CD14-positive monocyte (primary cell): ENCODE results near the gene GRIN2B. TPM values are rescaled to one million over a fixed set of nuclear protein-coding genes. Genes with fewer than 3 reads are reported as not detected.

Source experiments
- DNase-seq, 3 donors: peaks; one replicate each; pipeline ENCODE4 v3.0.0-alpha.2; 2011 to 2022
- H2AFZ ChIP-seq: 2 replicates; pipeline ENCODE4 v1.6.0; 2012; ENCODE audit warnings: mild to moderate bottlenecking, low read depth, low read length, inconsistent platforms; ENCODE audit not compliant: insufficient read depth, poor library complexity, severe bottlenecking
- H3K27ac ChIP-seq, 2 donors: 1 replicate in 1 of 2; 2 replicates in 1 of 2; pipeline ENCODE4 v1.5.1; 2012 to 2013; ENCODE audit warnings: low read length in 2 of 2, control low read depth in 1 of 2, inconsistent platforms in 1 of 2, low read depth in 1 of 2, mild to moderate bottlenecking in 1 of 2
- H3K27me3 ChIP-seq, 2 donors: one replicate each; pipeline versions ENCODE4 v1.6.0 to v1.6.1; 2011 to 2013; ENCODE audit warnings: low read length in 2 of 2; ENCODE audit not compliant: control insufficient read depth in 2 of 2, insufficient read depth in 2 of 2
- H3K36me3 ChIP-seq, 2 donors: replicated peaks in 1 of 2; 1 replicate in 1 of 2; 2 replicates in 1 of 2; pipeline versions ENCODE4 v1.5.1 to v1.6.1; 2012 to 2013; ENCODE audit warnings: low read length in 2 of 2, control low read depth in 1 of 2, inconsistent platforms in 1 of 2, mild to moderate bottlenecking in 1 of 2; ENCODE audit not compliant: insufficient read depth in 2 of 2, control insufficient read depth in 1 of 2
- H3K4me1 ChIP-seq, 2 donors: 1 replicate in 1 of 2; 2 replicates in 1 of 2; pipeline versions ENCODE4 v1.5.1 to v1.6.1; 2012 to 2013; ENCODE audit warnings: low read length in 2 of 2, control low read depth in 1 of 2, inconsistent platforms in 1 of 2, mild to moderate bottlenecking in 1 of 2, moderate library complexity in 1 of 2; ENCODE audit not compliant: insufficient read depth in 2 of 2, control insufficient read depth in 1 of 2
- H3K4me2 ChIP-seq: replicated peaks from 2 replicates; pipeline ENCODE3; 2012; ENCODE audit warnings: low read length, moderate library complexity, mild to moderate bottlenecking; ENCODE audit not compliant: poor library complexity, severe bottlenecking; ENCODE audit errors: extremely low read depth
- H3K4me3 ChIP-seq, 3 experiments: fragments of 200-600 bp in 1 of 3; sonication (generic) in 1 of 3; replicated peaks in 1 of 3; 1 replicate in 2 of 3; 2 replicates in 1 of 3; pipeline ENCODE4 v1.5.1; 2011 to 2013; ENCODE audit warnings: low read length in 3 of 3, mild to moderate bottlenecking in 3 of 3, control low read depth in 2 of 3, low read depth in 2 of 3, inconsistent platforms in 1 of 3, moderate library complexity in 1 of 3
- H3K79me2 ChIP-seq: 2 replicates; pipeline ENCODE4 v1.6.0; 2012; ENCODE audit warnings: mild to moderate bottlenecking, control low read depth, inconsistent platforms, low read length, moderate library complexity; ENCODE audit not compliant: insufficient read depth
- H3K9ac ChIP-seq: 2 replicates; pipeline ENCODE4 v1.6.0; 2017; ENCODE audit warnings: low read length, mild to moderate bottlenecking; ENCODE audit not compliant: insufficient read depth, poor library complexity, severe bottlenecking
- H3K9me3 ChIP-seq, 2 donors: replicated peaks in 1 of 2; 1 replicate in 1 of 2; 2 replicates in 1 of 2; pipeline versions ENCODE4 v1.5.1 to v1.6.1; 2012 to 2013; ENCODE audit warnings: low read length in 2 of 2, control low read depth in 1 of 2; ENCODE audit not compliant: control insufficient read depth in 1 of 2, insufficient read depth in 1 of 2
- H4K20me1 ChIP-seq: 2 replicates; pipeline ENCODE4 v1.6.0; 2012; ENCODE audit warnings: mild to moderate bottlenecking, low read length, control low read depth, moderate library complexity; ENCODE audit not compliant: insufficient read depth
- H3K27ac Mint-ChIP-seq, 7 donors: one replicate each; pipeline ENCODE4 v1.8.0; 2020; ENCODE audit warnings: mild to moderate bottlenecking in 7 of 7, mixed read lengths in 7 of 7, moderate library complexity in 6 of 7, inconsistent platforms in 2 of 7
- H3K27me3 Mint-ChIP-seq, 3 donors: one replicate each; pipeline ENCODE4 v1.8.0; 2021 to 2022; ENCODE audit warnings: low read depth in 3 of 3, mild to moderate bottlenecking in 3 of 3, mixed read lengths in 3 of 3, moderate library complexity in 3 of 3, inconsistent platforms in 1 of 3
- H3K36me3 Mint-ChIP-seq, 2 donors: one replicate each; pipeline ENCODE4 v1.8.0; 2020; ENCODE audit warnings: mixed read lengths in 2 of 2, inconsistent platforms in 1 of 2, mild to moderate bottlenecking in 1 of 2
- H3K4me1 Mint-ChIP-seq: one replicate; pipeline ENCODE4 v1.8.0; 2020; ENCODE audit warnings: mild to moderate bottlenecking, mixed read lengths
- H3K4me3 Mint-ChIP-seq, 2 donors: one replicate each; pipeline ENCODE4 v1.8.0; 2020; ENCODE audit warnings: mild to moderate bottlenecking in 2 of 2, mixed read lengths in 2 of 2, moderate library complexity in 1 of 2
- H3K9me3 Mint-ChIP-seq, 7 donors: one replicate each; pipeline ENCODE4 v1.8.0; 2020 to 2022; ENCODE audit warnings: mixed read lengths in 7 of 7, mild to moderate bottlenecking in 6 of 7, moderate library complexity in 6 of 7, inconsistent platforms in 2 of 7
- CTCF ChIP-seq: fragments of 200-600 bp; IDR thresholded peaks from one replicate; pipeline ENCODE4 v1.8.0; 2022; ENCODE audit warnings: antibody characterized with exemption, mild to moderate bottlenecking
- WGBS: methylation state at CpG from one replicate; pipeline ENCODE4 v1.1.5; 2013; ENCODE audit warnings: missing lambda C conversion rate; ENCODE audit not compliant: insufficient coverage; 5-methylcytosine and 5-hydroxymethylcytosine counted together
- intact Hi-C, 2 donors: fragments of 100-400 bp; cut with micrococcal nuclease; formaldehyde crosslinking; loops; one replicate each; pipeline versions ENCODE4 v1.15.0 to v1.15.1; 2023
- polyA plus RNA-seq, 3 donors: library from polyadenylated mRNA; depleted of rRNA in 1 of 3; unstranded in 2 of 3; stranded (reverse) in 1 of 3; fragments of 300-500 nt in 2 of 3; fragments of >200 nt in 1 of 3; fragmentation: Illumina TruSeq in 2 of 3; gene quantifications; 1 replicate in 2 of 3; 2 replicates in 1 of 3; pipeline ENCODE4 v1.2.3, GENCODE V29; 2012 to 2021

The GRIN2B gene
- polyA plus RNA-seq, 3 donors, result not detected

GRCh38 chr12:13948621-13949020, 32.8 kb downstream of the GRIN2B start:
- no peaks in the 10 kb centered on the region for H3K27me3 ChIP-seq
- Mint-ChIP-seq H3K27me3 (peaks cover 2 to 7% (median 2%) of the 10 kb centered on the region in 3 donors), H3K9me3 (peaks cover 0 to 1% (median 0%) of the 10 kb centered on the region in 7 donors), H3K4me1 (no peaks in the 10 kb centered on the region), H3K36me3 (no peaks in the 10 kb centered on the region), H3K4me3 (no peak overlapping the region), H3K27ac (no peak overlapping the region)
- no peaks in the 10 kb centered on the region for H3K9me3 ChIP-seq
- H3K36me3 ChIP-seq, result no peaks in the 10 kb centered on the region
- intact Hi-C loops, result no loop called here
- H3K79me2 ChIP-seq, result no peaks in the 10 kb centered on the region
- H3K4me3 ChIP-seq, result no peak overlapping the region
- H4K20me1 ChIP-seq, result no peaks in the 10 kb centered on the region
- H2AFZ ChIP-seq, result no peak overlapping the region
- H3K4me2 ChIP-seq, result no peak overlapping the region
- no CpG with 5 or more reads among the region's 4 CpGs for WGBS
- DNase-seq, result no peak
- no peaks in the 10 kb centered on the region for H3K4me1 ChIP-seq
- no peak for TF ChIP-seq CTCF
- no peak overlapping the region for H3K27ac ChIP-seq
- H3K9ac ChIP-seq, result no peak overlapping the region

GRCh38 chr12:13947276-13947946, 34.0 kb downstream of the GRIN2B start:
- Histone ChIP-seq H3K4me3 (no peak overlapping the region), H2AFZ (no peak overlapping the region), H3K4me2 (no peak overlapping the region), H3K9me3 (no peaks in the 10 kb centered on the region), H3K9ac (no peak overlapping the region), H3K4me1 (no peaks in the 10 kb centered on the region), H3K36me3 (no peaks in the 10 kb centered on the region), H4K20me1 (no peaks in the 10 kb centered on the region), H3K79me2 (no peaks in the 10 kb centered on the region), H3K27me3 (peaks cover 0 to 3% of the 10 kb centered on the region in 2 donors), H3K27ac (no peak overlapping the region)
- Mint-ChIP-seq H3K9me3 (no peaks in the 10 kb centered on the region), H3K36me3 (no peaks in the 10 kb centered on the region), H3K27ac (peak overlapping the region in 1 of 7 donors; percentile 46), H3K27me3 (peaks cover 2 to 6% (median 5%) of the 10 kb centered on the region in 3 donors), H3K4me1 (no peaks in the 10 kb centered on the region), H3K4me3 (no peak overlapping the region)
- WGBS, result 88% methylated on average over 4 of the region's 6 CpGs
- no peak for DNase-seq
- intact Hi-C loops, result no loop called here
- TF ChIP-seq CTCF, result no peak
